ENCODE results near the gene TRIM9. TPM values are rescaled to one million over a fixed set of nuclear protein-coding genes. Genes with fewer than 3 reads are reported as not detected.

TRIM9 gene
- 10.8 to 13.5 TPM (median 12.4 TPM) in 5 replicates for total RNA-seq (2022; extraction: Qiagen RNA extraction)

DNA sequence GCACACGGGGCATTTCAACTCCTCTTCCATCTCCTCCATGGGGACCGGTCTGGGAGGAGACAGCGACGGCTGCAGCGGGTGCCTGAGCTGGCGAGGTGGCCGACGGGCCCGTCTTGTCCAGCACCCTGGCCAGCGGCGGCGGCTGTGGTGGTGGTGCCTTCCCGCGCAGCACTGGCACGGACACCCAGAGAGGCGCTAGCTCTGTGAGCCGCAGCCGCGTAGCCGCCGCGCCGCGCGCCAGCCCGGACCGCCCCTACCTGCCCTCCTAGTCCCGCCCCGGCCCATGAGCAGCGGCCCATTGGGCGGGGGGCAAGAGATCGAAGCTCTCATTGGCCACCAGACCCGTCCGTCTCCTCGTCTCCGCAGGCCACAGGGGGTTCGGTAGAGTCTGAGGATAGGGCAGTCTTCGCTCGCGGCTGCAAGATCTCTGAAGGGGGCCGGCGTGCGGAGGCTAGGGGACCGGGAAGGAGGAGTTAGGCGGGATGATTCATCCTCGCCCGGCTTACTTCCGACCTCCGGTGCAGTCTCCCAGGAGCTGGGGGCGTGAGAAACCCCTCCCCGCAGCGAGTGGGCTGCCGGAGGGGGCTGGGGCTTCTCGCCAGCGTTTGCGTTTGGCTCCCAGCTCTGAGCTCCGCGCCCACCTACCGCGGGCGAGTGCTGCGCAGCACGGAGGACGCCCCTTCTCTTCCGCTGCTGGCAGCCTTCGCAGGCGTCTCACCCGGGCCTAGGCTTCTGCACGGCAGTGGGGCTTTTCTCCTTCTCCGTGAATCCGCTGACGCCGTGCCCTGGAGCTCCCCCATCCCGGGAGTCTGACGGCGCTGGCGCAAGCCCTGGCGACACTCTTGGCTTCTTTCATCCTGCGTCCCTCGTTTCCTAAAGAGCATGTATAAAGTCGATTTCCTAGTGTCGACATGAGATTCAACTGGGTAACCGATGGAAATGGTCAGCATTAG, at the start of gene TRIM9:
TRIM9 (minus strand) TSS at position 205 of the 953 bp plus-strand sequence; CDS start at position 39, 166 bp downstream.

DNA sequence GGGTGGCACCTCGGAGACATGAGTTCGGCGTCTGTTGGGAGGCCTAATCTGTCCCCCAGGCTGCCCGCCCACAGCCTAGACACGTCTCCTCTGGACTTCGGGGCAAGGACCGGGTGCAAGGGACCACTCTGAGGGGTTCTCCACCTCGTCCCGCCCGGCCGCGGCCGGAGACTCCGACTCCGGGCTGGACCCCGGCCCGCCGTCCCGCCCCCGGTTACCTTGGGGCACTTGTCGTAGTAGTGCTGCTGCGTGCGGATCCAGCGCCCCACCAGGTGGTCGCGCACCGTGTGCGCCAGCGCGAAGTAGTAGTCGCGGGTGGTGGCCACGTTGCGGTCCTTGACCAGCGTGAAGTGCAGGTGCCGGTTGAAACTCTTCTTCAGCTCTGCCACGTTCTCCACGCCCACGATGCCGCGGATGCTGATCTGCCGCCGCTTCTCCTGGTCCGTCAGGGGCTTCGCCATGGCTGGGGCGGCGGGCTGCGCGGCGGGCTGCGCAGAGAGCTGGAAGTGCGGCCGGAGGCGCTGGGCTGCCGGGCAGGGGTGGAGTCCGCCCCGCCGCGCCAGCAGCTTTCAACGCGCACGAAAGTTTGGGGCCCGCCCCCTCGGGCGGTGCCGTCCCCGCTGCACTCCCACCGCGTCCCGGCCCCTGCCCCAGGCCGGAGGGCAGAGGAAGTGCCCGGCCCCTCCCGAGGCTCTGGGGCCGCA, 150.8 kb downstream of the TRIM9 start, which contains the start of gene PYGL:
PYGL (minus strand) TSS at position 541 of the 704 bp plus-strand sequence; CDS start at position 461, 80 bp downstream.

Other genes starting within 250 kb of the TRIM9 start
- gene ABHD12B, start 223.1 kb downstream of the TRIM9 start, total RNA-seq (2022; extraction: Qiagen RNA extraction), result not detected in 5 replicates
- gene PYGL, start 150.6 kb downstream of the TRIM9 start, total RNA-seq (2022; extraction: Qiagen RNA extraction), result 124 to 177 TPM (median 155 TPM) in 5 replicates
- 34.4 to 55.6 TPM (median 40.3 TPM) in 5 replicates for gene TMX1, start 145.1 kb upstream of the TRIM9 start, total RNA-seq (2022; extraction: Qiagen RNA extraction)

Measured in A549 treated with AZD2906 at 1 μM for 4 hours (cell line).